GM19351 (cell line): ENCODE results near the gene ABCC1.

Source experiments
- ATAC-seq: cut with Tn5 transposase; IDR thresholded peaks from one replicate; pipeline ENCODE4 v1.9.1; 2021; ENCODE audit warnings: mild to moderate bottlenecking, moderate library complexity; ENCODE audit not compliant: unreplicated experiment

The ABCC1 gene

GRCh38 chr16:16073891-16074881 is 124.8 kb downstream of the ABCC1 start:
- ATAC-seq: no peak

- ATAC-seq: no peak
These were observed 126.3 kb downstream of the ABCC1 start for GRCh38 chr16:16075488-16076422.

- ATAC-seq: no peak
These were observed 127.0 kb downstream of the ABCC1 start for GRCh38 chr16:16076423-16076813.

DNA sequence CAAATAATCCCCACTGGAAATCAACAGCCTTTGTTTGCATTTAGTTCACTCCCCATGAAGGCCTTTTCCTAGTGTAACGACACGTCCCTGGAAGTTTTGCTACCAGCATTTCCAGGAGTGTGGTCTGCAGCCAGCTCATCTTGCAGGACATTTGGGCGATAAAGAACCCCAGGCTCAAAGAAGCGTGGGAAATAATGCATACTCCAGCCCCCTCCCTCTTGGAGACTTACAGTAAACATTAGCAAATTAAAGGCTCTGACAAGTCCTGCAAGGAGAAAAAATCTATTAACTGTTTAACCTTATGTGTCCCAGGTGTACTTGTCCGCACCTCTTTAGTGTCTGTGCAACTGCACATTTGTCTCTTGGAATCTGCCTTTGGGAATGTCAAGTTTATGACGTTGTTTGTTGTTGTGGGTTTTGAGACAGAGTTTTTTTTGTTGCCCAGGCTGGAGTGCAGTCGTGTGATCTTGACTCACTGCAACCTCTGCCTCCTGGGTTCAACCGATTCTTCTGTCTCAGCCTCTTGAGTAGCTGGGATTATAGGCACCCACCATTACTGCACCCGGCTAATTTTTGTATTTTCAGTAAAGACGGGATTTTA is 131.1 kb downstream of the ABCC1 start:
- no peak for ATAC-seq

DNA sequence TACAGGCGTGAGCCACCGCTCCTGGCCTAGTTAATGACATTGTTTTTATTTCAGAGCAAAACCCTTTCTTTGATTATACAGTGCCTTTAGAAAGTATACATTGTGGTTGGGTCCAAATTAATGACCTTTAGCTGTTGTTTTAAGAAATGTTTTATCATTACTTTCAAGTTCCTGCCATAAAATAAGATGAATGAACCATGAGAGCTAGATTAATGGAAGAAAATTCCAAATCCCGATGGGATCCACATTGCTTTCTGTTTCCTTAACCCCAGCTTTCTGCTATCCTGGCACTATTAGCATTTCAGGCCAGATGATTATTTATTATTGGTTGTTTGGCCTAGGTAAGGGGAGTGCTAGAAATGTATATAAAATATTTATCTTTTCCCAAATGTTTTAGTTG is 131.7 kb downstream of the ABCC1 start:
- ATAC-seq: no peak

GRCh38 chr16:16082255-16082654 is 132.8 kb downstream of the ABCC1 start:
- no peak for ATAC-seq

GRCh38 chr16:16083421-16084156 is 134.2 kb downstream of the ABCC1 start:
- no peak for ATAC-seq

DNA sequence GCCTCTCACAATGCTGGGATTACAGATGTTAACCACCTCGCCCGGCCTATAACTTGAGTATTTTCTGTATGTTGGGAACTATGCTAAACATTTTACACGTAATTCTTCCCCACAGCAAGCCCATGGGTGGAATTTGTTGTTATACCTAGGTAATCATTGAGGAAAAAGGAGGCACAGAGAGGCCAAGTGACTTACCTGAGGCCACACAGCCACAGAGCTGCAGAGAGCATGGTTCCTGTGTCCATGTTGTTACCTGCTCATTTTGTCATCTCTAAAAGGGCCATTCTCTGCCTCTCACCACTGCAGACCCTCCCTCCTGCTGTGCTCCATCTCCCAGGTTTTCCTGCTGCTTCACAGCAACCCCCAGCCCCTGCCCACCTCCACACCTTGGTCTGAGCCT is 135.5 kb downstream of the ABCC1 start:
- ATAC-seq: no peak

DNA sequence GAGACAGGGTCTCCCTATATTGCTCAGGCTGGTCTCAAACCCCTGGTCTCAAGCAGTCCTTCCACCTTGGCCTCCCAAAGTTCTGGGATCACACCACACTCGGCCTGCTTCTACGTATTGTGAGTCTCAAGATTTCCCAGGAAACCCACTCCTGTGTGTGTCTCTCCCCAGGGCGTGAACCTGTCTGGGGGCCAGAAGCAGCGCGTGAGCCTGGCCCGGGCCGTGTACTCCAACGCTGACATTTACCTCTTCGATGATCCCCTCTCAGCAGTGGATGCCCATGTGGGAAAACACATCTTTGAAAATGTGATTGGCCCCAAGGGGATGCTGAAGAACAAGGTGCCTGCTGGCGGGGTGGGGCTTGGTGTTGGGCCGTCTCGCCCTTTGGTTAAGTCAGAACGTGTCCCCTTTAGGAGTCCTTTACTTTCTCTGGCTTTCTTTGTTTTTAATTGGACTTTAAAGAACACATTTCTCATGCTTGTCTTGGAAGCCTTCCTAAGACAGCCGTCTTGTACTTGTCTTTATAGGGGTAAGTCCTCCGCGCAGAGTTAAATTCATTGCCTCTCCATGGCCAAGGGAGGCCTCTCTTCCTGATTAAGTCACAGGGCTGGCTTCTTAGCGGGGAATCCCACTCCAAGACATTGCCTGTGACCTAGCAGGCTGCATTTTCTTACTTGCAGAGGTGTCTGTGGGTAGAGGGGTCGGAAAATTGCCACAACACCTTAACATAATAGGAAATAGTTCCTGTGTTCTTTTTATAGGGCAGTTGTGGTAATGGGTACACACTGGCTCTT is 137.4 kb downstream of the ABCC1 start:
- ATAC-seq: no peak

DNA sequence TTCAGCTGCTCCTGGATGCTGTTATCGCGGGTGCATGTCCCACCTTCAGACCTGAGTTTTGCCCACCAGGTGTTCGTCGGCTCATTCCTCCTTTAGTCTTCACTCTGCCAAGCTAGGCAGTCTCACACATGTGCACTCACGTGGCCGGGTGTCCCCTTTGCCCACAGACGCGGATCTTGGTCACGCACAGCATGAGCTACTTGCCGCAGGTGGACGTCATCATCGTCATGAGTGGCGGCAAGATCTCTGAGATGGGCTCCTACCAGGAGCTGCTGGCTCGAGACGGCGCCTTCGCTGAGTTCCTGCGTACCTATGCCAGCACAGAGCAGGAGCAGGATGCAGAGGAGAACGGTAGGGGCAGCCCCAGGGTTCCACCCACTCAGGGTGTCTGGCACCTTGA is 140.8 kb downstream of the ABCC1 start:
- ATAC-seq: no peak

DNA sequence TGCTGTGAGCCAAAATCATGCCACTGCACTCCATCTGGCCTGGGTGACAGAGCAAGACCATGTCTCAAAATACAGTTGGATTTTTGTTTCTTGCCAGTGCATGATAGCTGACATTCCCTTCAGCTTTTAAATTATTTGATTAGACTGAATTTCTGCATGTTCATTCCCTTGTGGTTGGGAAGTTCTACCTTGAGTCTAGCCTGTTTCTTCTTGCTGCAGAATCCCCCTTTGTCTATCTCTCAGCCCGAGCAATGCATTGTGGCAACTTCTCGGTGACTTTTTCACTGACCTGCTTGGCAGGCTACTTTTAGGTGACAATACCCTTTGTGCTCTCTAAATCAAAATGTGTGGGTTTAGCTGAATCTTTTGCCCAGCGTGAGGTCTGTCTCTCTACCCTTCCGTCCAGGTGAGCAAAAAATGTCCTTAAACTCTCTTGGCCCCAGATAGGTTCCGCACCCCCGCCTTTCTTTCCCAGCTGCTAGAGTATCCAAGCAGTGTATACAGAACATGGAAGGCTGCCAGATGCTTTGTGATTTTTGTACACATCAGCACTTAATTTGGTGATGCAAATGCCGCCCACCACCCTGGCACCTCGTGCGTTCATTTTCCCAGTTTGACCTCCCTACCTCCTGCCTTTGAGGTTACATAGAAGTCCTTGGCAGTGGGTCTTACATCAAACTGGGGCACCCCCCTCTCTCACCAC is 143.7 kb downstream of the ABCC1 start:
- no peak for ATAC-seq

GRCh38 chr16:16093628-16094332 is 144.4 kb downstream of the ABCC1 start:
- ATAC-seq: no peak

DNA sequence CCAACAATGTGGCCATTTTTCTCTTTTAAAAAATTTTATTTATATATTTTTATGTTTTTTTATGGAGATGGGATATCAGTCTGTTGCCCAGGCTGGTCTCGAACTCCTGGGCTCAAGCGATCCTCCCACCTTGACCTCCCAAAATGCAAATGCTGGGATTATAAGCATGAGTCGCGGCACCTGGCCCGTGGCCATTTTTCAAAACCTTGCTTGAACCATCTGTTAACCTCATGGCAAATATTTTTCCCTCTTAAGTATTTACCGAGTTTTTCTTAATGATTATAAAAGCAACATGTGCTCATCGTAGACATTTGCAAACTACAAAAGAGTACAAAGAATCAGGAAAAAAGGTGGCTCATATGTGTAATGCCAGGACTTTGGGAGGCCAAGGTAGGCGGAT is 146.2 kb downstream of the ABCC1 start:
- no peak for ATAC-seq

DNA sequence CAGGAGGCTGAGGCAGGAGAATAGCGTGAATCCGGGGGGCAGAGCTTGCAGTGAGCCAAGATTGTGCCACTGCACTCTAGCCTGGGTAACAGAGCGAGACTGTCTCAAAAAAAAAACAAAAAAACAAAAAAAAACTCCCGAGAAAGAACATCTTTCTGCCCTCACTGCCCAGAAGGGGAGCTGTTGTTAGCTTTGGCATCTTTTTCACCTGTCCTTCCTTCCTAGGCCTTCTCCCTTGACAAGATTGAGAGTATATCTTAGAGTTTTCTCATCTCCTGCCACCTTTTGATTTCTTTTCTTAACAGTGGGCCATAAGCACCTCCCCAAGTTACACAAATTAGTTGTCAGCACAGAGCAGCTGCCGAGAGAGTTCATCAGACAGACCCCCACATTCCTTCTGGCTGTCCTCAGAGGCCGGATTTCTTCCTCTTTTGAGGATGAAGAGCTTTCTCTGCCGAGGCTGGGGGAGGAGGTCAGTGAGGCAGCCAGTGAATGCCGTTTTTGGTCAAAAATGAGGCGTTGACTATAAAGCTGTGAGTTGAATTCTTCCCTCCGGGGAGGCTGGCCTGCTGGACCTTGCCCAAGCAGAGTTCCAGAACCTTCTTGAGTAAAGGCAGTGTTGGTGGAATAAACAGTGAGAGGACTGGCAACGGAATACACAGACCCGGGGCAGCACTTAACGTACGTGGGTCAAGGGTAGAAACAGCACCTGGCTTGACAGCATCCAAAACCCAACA is 146.9 kb downstream of the ABCC1 start:
- no peak for ATAC-seq

DNA sequence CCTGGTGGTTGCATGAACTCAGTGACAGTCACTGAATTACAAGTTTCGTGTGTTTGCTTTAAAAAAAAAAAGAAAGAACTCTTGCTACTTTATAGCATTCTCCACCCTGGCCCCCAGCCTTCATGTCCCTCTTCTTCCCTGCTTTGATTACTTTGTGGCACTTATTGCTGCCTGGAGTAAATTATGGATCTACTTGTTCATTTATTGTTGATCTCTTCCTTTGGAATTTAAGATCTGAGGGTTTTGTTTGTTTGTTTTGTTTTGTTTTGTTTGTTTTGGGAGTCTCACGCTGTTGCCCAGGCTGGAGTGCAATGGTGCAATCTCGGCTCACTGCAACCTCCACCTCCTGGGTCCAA is 147.4 kb downstream of the ABCC1 start:
- no peak for ATAC-seq

DNA sequence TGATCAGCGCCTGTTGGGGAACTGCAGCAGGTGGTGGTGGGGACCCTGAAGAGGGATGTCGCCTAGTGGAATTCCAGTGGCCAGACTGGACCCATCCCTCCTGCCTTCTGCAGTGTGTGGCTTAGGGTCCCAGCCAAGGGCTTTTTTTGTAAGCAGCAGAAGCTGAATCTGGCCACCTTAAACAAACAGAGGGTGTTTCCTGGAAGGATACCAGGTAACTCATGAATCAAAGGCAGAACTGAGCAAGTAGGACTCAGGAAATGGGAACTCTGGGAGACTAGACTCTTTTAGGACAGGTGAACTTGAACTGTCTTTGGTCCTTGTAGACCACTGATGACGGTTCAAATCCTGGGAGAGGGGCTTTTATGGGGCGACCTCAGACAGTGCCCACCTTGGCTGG is 149.9 kb downstream of the ABCC1 start:
- ATAC-seq: no peak

- ATAC-seq: no peak
These were observed 151.2 kb downstream of the ABCC1 start for GRCh38 chr16:16100631-16101030.

GRCh38 chr16:16101585-16101984 is 152.2 kb downstream of the ABCC1 start:
- ATAC-seq: no peak
